Neural progenitor cell (in vitro differentiated cells): ENCODE results near the gene EXPH5.

Experiments
- CTCF ChIP-seq: fragments of 200-600 bp; sonication (generic); IDR thresholded peaks from 2 replicates; pipeline ENCODE4 v1.5.1; 2017; ENCODE audit warnings: antibody characterized with exemption, mild to moderate bottlenecking
- EZH2 ChIP-seq: fragments of 200-600 bp; sonication (generic); IDR thresholded peaks from 2 replicates; pipeline ENCODE4 v1.6.1; 2017; ENCODE audit warnings: antibody characterized with exemption, mild to moderate bottlenecking, moderate library complexity

GRCh38 chr11:108593923-108594434 lies 411 bp upstream of the EXPH5 start:
- TF ChIP-seq CTCF = no peak
- no peak for TF ChIP-seq EZH2
